Cardiac muscle cell (in vitro differentiated cells and primary cell): ENCODE data around the gene ANGPTL1. TPM values are rescaled to one million over a fixed set of nuclear protein-coding genes. Genes with fewer than 3 reads are reported as not detected.

Experiments used
- DNase-seq, 2 donors: peaks; one replicate each; pipeline versions ENCODE4 v3.0.0 to v3.0.0-alpha.2; 2010 to 2017; ENCODE audit warnings: low read depth in 1 of 2, low spot score in 1 of 2
- H3K27ac ChIP-seq: fragments of 200-600 bp; sonication (generic); 2 replicates; pipeline ENCODE4 v1.5.1; 2016
- H3K27me3 ChIP-seq: fragments of 200-600 bp; sonication (generic); 2 replicates; pipeline ENCODE4 v1.6.0; 2016; ENCODE audit warnings: control low read depth
- H3K36me3 ChIP-seq: fragments of 200-600 bp; sonication (generic); 2 replicates; pipeline ENCODE4 v1.5.1; 2016; ENCODE audit warnings: control low read depth
- H3K4me1 ChIP-seq: fragments of 200-600 bp; sonication (generic); 2 replicates; pipeline ENCODE4 v1.8.1; 2017; ENCODE audit warnings: low read depth, mild to moderate bottlenecking, mixed run types
- H3K4me3 ChIP-seq: fragments of 200-600 bp; sonication (generic); 2 replicates; pipeline ENCODE4 v1.5.1; 2016; ENCODE audit warnings: mild to moderate bottlenecking
- H3K9me3 ChIP-seq: fragments of 200-600 bp; sonication (generic); 2 replicates; pipeline ENCODE4 v1.5.1; 2017; ENCODE audit warnings: low read depth, mild to moderate bottlenecking, control low read depth
- polyA plus RNA-seq: library from polyadenylated mRNA; unstranded; fragments of >200 nt; fragmentation: Nextera tagmentation; extraction: Ambion mirVana; gene quantifications from 2 replicates; pipeline ENCODE4 v1.2.1, GENCODE V29; 2016
- total RNA-seq: library from RNA; depleted of rRNA; stranded (reverse); fragments of >200 nt; gene quantifications from 2 replicates; pipeline ENCODE4 v1.2.3, GENCODE V29; 2016
- TF ChIP-seq, protein P1 (sequence below): IDR thresholded peaks from 2 replicates; pipeline ENCODE4 v1.5.1; 2012; ENCODE audit warnings: low read depth, mild to moderate bottlenecking, low read length

ANGPTL1 gene
- total and polyA plus RNA-seq, 2 experiments from 2014 or later = not detected

DNA sequence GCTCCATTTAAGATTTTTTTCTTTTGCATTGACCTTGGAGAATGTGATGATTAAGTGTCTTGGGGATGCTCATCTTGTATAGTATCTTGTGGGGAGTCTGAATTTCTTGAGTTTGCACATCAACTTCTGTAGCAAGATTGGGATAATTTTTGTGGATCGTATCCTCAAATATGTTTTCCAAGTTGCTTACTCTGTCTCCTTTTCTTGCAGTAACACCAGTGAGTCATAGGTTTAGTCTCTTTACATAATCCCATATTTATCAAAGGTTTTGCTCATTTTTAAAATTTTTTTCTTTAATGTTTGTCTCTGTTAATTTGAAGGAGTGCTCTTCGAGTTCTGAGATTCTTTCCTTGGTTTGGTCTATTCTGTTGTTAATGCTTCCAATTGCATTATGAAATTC, 41.7 kb upstream of the ANGPTL1 start:
- no peak overlapping the region for H3K27ac ChIP-seq
- peaks cover 5% of the 10 kb centered on the region for H3K4me1 ChIP-seq
- no peaks in the 10 kb centered on the region for H3K9me3 ChIP-seq
- no peaks in the 10 kb centered on the region for H3K27me3 ChIP-seq
- TF ChIP-seq, protein P1, sequence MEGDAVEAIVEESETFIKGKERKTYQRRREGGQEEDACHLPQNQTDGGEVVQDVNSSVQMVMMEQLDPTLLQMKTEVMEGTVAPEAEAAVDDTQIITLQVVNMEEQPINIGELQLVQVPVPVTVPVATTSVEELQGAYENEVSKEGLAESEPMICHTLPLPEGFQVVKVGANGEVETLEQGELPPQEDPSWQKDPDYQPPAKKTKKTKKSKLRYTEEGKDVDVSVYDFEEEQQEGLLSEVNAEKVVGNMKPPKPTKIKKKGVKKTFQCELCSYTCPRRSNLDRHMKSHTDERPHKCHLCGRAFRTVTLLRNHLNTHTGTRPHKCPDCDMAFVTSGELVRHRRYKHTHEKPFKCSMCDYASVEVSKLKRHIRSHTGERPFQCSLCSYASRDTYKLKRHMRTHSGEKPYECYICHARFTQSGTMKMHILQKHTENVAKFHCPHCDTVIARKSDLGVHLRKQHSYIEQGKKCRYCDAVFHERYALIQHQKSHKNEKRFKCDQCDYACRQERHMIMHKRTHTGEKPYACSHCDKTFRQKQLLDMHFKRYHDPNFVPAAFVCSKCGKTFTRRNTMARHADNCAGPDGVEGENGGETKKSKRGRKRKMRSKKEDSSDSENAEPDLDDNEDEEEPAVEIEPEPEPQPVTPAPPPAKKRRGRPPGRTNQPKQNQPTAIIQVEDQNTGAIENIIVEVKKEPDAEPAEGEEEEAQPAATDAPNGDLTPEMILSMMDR = no peak
- H3K36me3 ChIP-seq = peaks cover 10% of the 10 kb centered on the region
- DNase-seq = no peak
- no peak overlapping the region for H3K4me3 ChIP-seq

GRCh38 chr1:178910023-178910422, 39.1 kb upstream of the ANGPTL1 start:
- TF ChIP-seq, protein P1 = no peak
- Histone ChIP-seq H3K27me3 (no peaks in the 10 kb centered on the region), H3K36me3 (peaks cover 22% of the 10 kb centered on the region), H3K9me3 (no peaks in the 10 kb centered on the region), H3K4me1 (peaks cover 5% of the 10 kb centered on the region), H3K27ac (no peak overlapping the region), H3K4me3 (no peak overlapping the region)
- DNase-seq = no peak

DNA sequence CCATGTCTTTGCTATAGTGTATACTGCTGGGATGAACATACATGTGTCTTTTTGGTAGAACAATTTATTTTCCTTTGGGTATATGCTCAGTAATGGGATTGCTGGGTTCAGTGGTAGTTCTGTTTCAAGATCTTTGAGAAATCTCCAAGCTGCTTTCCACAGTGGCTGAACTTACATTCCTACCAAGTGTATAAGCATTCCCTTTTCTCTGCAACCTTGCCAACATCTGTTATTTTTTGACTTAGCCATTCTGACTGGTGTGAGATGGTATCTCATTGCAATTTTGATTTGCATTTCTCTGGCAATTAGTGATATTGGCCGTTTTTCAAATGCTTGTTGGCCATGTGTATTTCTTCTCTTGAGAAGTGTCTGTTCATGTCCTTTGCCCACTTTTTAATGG, 37.5 kb upstream of the ANGPTL1 start:
- no peak overlapping the region for H3K27ac ChIP-seq
- H3K27me3 ChIP-seq = no peaks in the 10 kb centered on the region
- H3K36me3 ChIP-seq = peaks cover 23% of the 10 kb centered on the region
- TF ChIP-seq, protein P1 = no peak
- peak in 1 of 2 donors; percentile 42 for DNase-seq
- H3K4me3 ChIP-seq = no peak overlapping the region
- H3K4me1 ChIP-seq = peaks cover 5% of the 10 kb centered on the region
- no peaks in the 10 kb centered on the region for H3K9me3 ChIP-seq

DNA sequence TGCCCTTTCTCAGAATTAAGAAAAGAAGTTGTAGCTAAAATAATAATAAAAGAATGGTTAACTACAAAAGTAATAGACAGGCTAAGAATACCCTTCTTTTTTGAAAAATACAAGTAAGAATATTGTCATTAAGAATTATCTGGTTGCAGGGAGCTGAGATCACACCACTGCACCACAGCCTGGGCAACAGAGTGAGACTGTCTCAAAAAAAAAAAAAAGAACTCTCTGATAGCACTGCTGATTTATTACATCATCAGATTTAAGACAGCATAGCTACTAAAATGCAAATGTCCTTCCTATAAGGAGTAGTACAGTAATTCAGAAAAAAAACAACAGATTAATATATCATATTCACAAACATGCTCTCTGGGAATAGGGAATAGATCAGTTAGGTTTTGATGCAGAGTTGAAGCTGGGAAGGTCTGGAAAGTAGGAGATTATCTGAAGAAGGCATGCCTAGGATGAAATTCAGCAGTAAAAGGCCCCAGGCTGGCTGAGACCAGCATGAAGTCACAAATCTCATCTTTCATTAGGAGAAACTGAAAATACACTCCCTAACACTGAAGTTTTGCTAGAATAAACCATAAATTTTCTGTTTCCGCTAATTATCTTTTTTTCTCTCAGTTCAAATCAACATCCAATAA, 30.7 kb upstream of the ANGPTL1 start:
- peaks cover 4% of the 10 kb centered on the region for H3K4me1 ChIP-seq
- H3K4me3 ChIP-seq = no peak overlapping the region
- no peak for DNase-seq
- H3K9me3 ChIP-seq = no peaks in the 10 kb centered on the region
- H3K27me3 ChIP-seq = no peaks in the 10 kb centered on the region
- H3K36me3 ChIP-seq = peaks cover 22% of the 10 kb centered on the region
- H3K27ac ChIP-seq = no peak overlapping the region
- TF ChIP-seq, protein P1 = no peak

DNA sequence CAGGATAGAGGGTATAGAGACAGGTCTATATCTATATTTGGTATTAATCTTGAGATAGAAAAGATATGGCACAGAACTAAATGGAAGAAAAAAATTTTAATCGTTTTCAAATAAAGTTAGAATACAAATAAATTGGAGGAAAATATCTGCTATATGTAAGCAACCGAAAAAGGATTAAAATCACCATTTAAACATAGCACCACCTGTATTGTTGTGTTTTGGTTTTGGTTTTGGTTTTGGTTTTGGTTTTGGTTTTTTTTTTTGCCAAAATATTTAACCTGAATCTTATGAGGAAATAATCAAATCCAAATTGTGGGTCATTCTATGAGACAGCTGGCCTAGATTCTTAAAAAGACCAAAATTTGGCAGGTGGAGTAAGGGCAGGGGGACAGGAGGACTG, 28.5 kb upstream of the ANGPTL1 start:
- no peak for DNase-seq
- no peak overlapping the region for H3K27ac ChIP-seq
- H3K36me3 ChIP-seq = peaks cover 15% of the 10 kb centered on the region
- TF ChIP-seq, protein P1 = no peak
- H3K27me3 ChIP-seq = no peaks in the 10 kb centered on the region
- H3K4me3 ChIP-seq = no peak overlapping the region
- H3K4me1 ChIP-seq = peaks cover 14% of the 10 kb centered on the region
- H3K9me3 ChIP-seq = no peaks in the 10 kb centered on the region
